Gastroesophageal sphincter (tissue), 3 donors: ENCODE measurements around the gene COX10.

Experiments
- POLR2A ChIP-seq, 2 donors: fragments of 450-650 bp; IDR thresholded peaks; one replicate each; pipeline ENCODE4 v1.6.1; 2017; ENCODE audit warnings: antibody characterized with exemption in 2 of 2, mild to moderate bottlenecking in 2 of 2, moderate library complexity in 1 of 2
- TF ChIP-seq, protein P1 (sequence below), 4 experiments: fragments of 200-600 bp in 2 of 4; fragments of 450-650 bp in 2 of 4; sonication (generic) in 1 of 4; IDR thresholded peaks; one replicate each; pipeline ENCODE4 v1.5.1; 2017 to 2019; ENCODE audit warnings: antibody characterized with exemption in 4 of 4, mild to moderate bottlenecking in 2 of 4, moderate library complexity in 2 of 4

GRCh38 chr17:14044702-14045101, 24.6 kb upstream of the COX10 start:
- TF ChIP-seq, protein P1, sequence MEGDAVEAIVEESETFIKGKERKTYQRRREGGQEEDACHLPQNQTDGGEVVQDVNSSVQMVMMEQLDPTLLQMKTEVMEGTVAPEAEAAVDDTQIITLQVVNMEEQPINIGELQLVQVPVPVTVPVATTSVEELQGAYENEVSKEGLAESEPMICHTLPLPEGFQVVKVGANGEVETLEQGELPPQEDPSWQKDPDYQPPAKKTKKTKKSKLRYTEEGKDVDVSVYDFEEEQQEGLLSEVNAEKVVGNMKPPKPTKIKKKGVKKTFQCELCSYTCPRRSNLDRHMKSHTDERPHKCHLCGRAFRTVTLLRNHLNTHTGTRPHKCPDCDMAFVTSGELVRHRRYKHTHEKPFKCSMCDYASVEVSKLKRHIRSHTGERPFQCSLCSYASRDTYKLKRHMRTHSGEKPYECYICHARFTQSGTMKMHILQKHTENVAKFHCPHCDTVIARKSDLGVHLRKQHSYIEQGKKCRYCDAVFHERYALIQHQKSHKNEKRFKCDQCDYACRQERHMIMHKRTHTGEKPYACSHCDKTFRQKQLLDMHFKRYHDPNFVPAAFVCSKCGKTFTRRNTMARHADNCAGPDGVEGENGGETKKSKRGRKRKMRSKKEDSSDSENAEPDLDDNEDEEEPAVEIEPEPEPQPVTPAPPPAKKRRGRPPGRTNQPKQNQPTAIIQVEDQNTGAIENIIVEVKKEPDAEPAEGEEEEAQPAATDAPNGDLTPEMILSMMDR (IDR thresholded peaks at IDR 0.05) = no peak
- no peak for TF ChIP-seq POLR2A (IDR thresholded peaks at IDR 0.05)
